ENCODE measurements around the gene NPRL2. TPM values are rescaled to one million over a fixed set of nuclear protein-coding genes. Genes with fewer than 3 reads are reported as not detected.

The NPRL2 gene
- total and polyA plus RNA-seq, 2 of the 8 experiments (the other 6 are each of a cell fraction or from before 2014, with no cell fraction given) = 28.4 to 51.4 TPM

- no peak overlapping the region for H3K23ac ChIP-seq (ENCODE audit: insufficient read length)
- no peak overlapping the region for H3K4ac ChIP-seq (replicated peaks; ENCODE audit: insufficient read length, low read depth, low read length)
- no peak overlapping the region for H3K4me2 ChIP-seq (ENCODE audit: insufficient read depth in 1 of 2, low read depth in 2 of 2, low read length in 2 of 2)
- no peak overlapping the region for H4K91ac ChIP-seq (replicated peaks; ENCODE audit: insufficient read length, low read length)
- H2BK20ac ChIP-seq (ENCODE audit: low read length) = no peak overlapping the region
- H3K36me3 ChIP-seq (ENCODE audit: control insufficient read depth in 2 of 4, insufficient read depth in 4 of 4, low read length in 3 of 4) = no peaks in the 10 kb centered on the region
- H3K56ac ChIP-seq (replicated peaks; ENCODE audit: insufficient read length, low read depth, low read length) = no peak overlapping the region
- H3K18ac ChIP-seq (ENCODE audit: extremely low read depth, low read length) = no peak overlapping the region
- DNase-seq (ENCODE audit: low read depth in 1 of 2, low spot score in 2 of 2) = no peak
- no peak overlapping the region for H3K4me3 ChIP-seq (ENCODE audit: extremely low read depth in 1 of 4, insufficient read depth in 2 of 4, low read depth in 3 of 4, low read length in 4 of 4)
- no peak overlapping the region for H2AFZ ChIP-seq (ENCODE audit: low read length)
- no peak overlapping the region for H4K5ac ChIP-seq (ENCODE audit: insufficient read length, low read depth, low read length)
- no peaks in the 10 kb centered on the region for H3K79me1 ChIP-seq (ENCODE audit: low read depth, low read length)
- H4K8ac ChIP-seq (ENCODE audit: extremely low read depth, insufficient read depth, low read length) = peak overlapping the region; percentile 82
- no peak for FAIRE-seq
- ChIA-PET CTCF (ENCODE audit: partially characterized antibody) (interaction anchor here (0.7 to 3.0 kb wide), 8 partner anchors 9 to 39 kb away, joined by 3 to 16 read pairs (median 3); partner anchors contain the start of gene LSMEM2), POLR2A (ENCODE audit: partially characterized antibody) (interaction anchor here (1.1 to 11.3 kb wide), 4 partner anchors 18 to 74 kb away, joined by 3 to 149 read pairs (median 3); partner anchors contain the start of genes HYAL2, LSMEM2 and TUSC2)
- H4K20me1 ChIP-seq (replicated peaks in 1 of 2; ENCODE audit: control insufficient read depth in 1 of 2, insufficient read depth in 2 of 2, low read length in 2 of 2) = peaks cover 0 to 2% of the 10 kb centered on the region in 2 experiments
- H3K23me2 ChIP-seq (ENCODE audit: low read depth, low read length) = peaks cover 8% of the 10 kb centered on the region; the same call in 1 of the 2 replicates
- H2BK12ac ChIP-seq (ENCODE audit: low read depth, low read length) = no peak overlapping the region
- no peaks in the 10 kb centered on the region for H3K9me3 ChIP-seq (ENCODE audit: insufficient read depth in 2 of 2, low read depth in 1 of 2, low read length in 1 of 2)
- H3K14ac ChIP-seq (ENCODE audit: insufficient read length) = no peak overlapping the region
- no peak overlapping the region for H2BK15ac ChIP-seq (ENCODE audit: low read length)
- H3K79me2 ChIP-seq (ENCODE audit: control insufficient read depth in 1 of 2, insufficient read depth in 2 of 2, low read length in 2 of 2) = no peaks in the 10 kb centered on the region
- no peak overlapping the region for H3K9ac ChIP-seq (replicated peaks in 1 of 4; ENCODE audit: extremely low read depth in 1 of 4, low read depth in 3 of 4, low read length in 3 of 4)
- peaks cover 0 to 20% (median 8%) of the 10 kb centered on the region in 4 experiments; a peak in 5 of 7 replicates for H3K4me1 ChIP-seq (replicated peaks in 1 of 4; ENCODE audit: control insufficient read depth in 3 of 4, insufficient read depth in 4 of 4, low read length in 3 of 4)
- no peak overlapping the region for H2AK5ac ChIP-seq (ENCODE audit: low read depth, low read length)
- no peaks in the 10 kb centered on the region; a peak in 1 of 7 replicates for H3K27me3 ChIP-seq (replicated peaks in 1 of 4; ENCODE audit: control insufficient read depth in 3 of 4, extremely low read depth in 1 of 4, insufficient read depth in 3 of 4, low read length in 3 of 4)
- no peak overlapping the region for H2BK120ac ChIP-seq (replicated peaks; ENCODE audit: low read depth, low read length)
- WGBS, 2 experiments (ENCODE audit: extremely low coverage in 1 of 2, insufficient coverage in 1 of 2, insufficient read length in 1 of 2, insufficient replicate concordance in 2 of 2, low coverage in 1 of 2, low lambda C conversion rate in 2 of 2, missing lambda C conversion rate in 1 of 2) = 88% methylated on average over 2 of the region's 2 CpGs; no CpG with 5 or more reads in 1 of the 2 experiments
- H3K27ac ChIP-seq (ENCODE audit: low read depth, low read length) = no peak overlapping the region
- H2BK5ac ChIP-seq (ENCODE audit: low read depth, low read length) = no peak overlapping the region
Measured at GRCh38 chr3:50297384-50297775, 53.2 kb downstream of the NPRL2 start.

All from H1 (cell line).